A549 (cell line): ENCODE data around the gene CDH4. TPM values are rescaled to one million over a fixed set of nuclear protein-coding genes. Genes with fewer than 3 reads are reported as not detected.

ENCODE experiments used
- ATAC-seq, 2 experiments: fragments of 200-7000 bp in 1 of 2; fragments of >200 bp in 1 of 2; cut with Nextera tagmentation in 1 of 2; cut with Tn5 transposase in 1 of 2; 3 replicates each; pipeline versions ENCODE4 v1.8.0 to v1.9.1; 2018 to 2020; ENCODE audit warnings: mild to moderate bottlenecking in 1 of 2, moderate library complexity in 1 of 2
- CTCF ChIA-PET: fragments of 300-600 bp; sonication (Branson Sonifier 250); formaldehyde crosslinking; extraction: SDS; loops from one replicate; lab custom pipeline; 2021; ENCODE audit warnings: antibody characterized with exemption, inconsistent platforms; lab: Yijun Ruan, JAX
- POLR2A ChIA-PET: fragments of 350-600 bp; formaldehyde crosslinking; extraction: SDS; loops from one replicate; lab custom pipeline; 2021; ENCODE audit warnings: antibody characterized with exemption, inconsistent platforms; lab: Yijun Ruan, JAX
- DNase-seq, 2 experiments: peaks; one replicate each; pipeline versions ENCODE4 v3.0.0 to v3.0.0-alpha.2; 2011 to 2016; ENCODE audit warnings: low read depth in 1 of 2, low spot score in 1 of 2
- FAIRE-seq: peaks from 2 replicates; lab custom pipeline; 2011; peaks lifted over from hg19 to GRCh38; lab: Jason Lieb, UNC
- H3K27ac ChIP-seq, 2 experiments: fragments of >200 bp; sonication (Bioruptor Twin); formaldehyde crosslinking; 3 replicates each; pipeline ENCODE4 v1.5.1; 2016 to 2017
- H3K4me1 ChIP-seq: fragments of >200 bp; sonication (Bioruptor Twin); formaldehyde crosslinking; 3 replicates; pipeline ENCODE4 v1.6.1; 2016
- H3K4me2 ChIP-seq: fragments of >200 bp; sonication (Bioruptor Twin); formaldehyde crosslinking; 3 replicates; pipeline ENCODE4 v1.6.1; 2016
- H3K4me3 ChIP-seq: fragments of >200 bp; sonication (Bioruptor Twin); formaldehyde crosslinking; 3 replicates; pipeline ENCODE4 v1.5.1; 2016
- H3K9me3 ChIP-seq: fragments of >200 bp; sonication (Bioruptor Twin); formaldehyde crosslinking; 3 replicates; pipeline ENCODE4 v1.6.1; 2016
- CBX8 ChIP-seq: fragments of 200-600 bp; sonication (generic); IDR thresholded peaks from 2 replicates; pipeline ENCODE4 v1.6.1; 2016
- CHD4 ChIP-seq: fragments of 200-600 bp; sonication (generic); IDR thresholded peaks from 2 replicates; pipeline ENCODE4 v1.6.1; 2016; ENCODE audit warnings: antibody characterized with exemption, mild to moderate bottlenecking, borderline replicate concordance
- EHMT2 ChIP-seq: fragments of 200-600 bp; sonication (generic); IDR thresholded peaks from 2 replicates; pipeline ENCODE4 v1.6.1; 2016; ENCODE audit warnings: antibody characterized with exemption, low read depth, mild to moderate bottlenecking, moderate library complexity
- EP300 ChIP-seq, 2 experiments: fragments of >200 bp; sonication (Bioruptor Twin); formaldehyde crosslinking; IDR thresholded peaks; 2 replicates in 1 of 2; 3 replicates in 1 of 2; pipeline ENCODE4 v1.6.1; 2016 to 2017
- GATA3 ChIP-seq: IDR thresholded peaks from 2 replicates; pipeline ENCODE4 v1.6.1; 2012; ENCODE audit warnings: borderline replicate concordance
- HDAC2 ChIP-seq: fragments of 200-600 bp; sonication (generic); IDR thresholded peaks from 2 replicates; pipeline ENCODE4 v1.6.1; 2016
- HOXA7 ChIP-seq: fragments of 250-450 bp; sonication (Bioruptor Pico); IDR thresholded peaks from 2 replicates; pipeline ENCODE4 v1.5.0; 2020; ENCODE audit warnings: mild to moderate bottlenecking, moderate library complexity
- HOXB13 ChIP-seq: fragments of 250-450 bp; sonication (Bioruptor Pico); IDR thresholded peaks from 2 replicates; pipeline ENCODE4 v1.5.0; 2020; ENCODE audit warnings: low read depth, mild to moderate bottlenecking, moderate library complexity
- HOXB5 ChIP-seq: fragments of 250-450 bp; sonication (Bioruptor Pico); IDR thresholded peaks from 2 replicates; pipeline ENCODE4 v1.5.0; 2020; ENCODE audit warnings: mild to moderate bottlenecking, moderate library complexity
- KDM5A ChIP-seq: fragments of 200-600 bp; sonication (generic); IDR thresholded peaks from 2 replicates; pipeline ENCODE4 v1.6.1; 2016; ENCODE audit warnings: antibody characterized with exemption, mild to moderate bottlenecking
- MAZ ChIP-seq: fragments of 150-350 bp; IDR thresholded peaks from 2 replicates; pipeline ENCODE4 v1.6.1; 2014; ENCODE audit warnings: antibody characterized with exemption, low read depth, low read length, borderline replicate concordance
- NPAS2 ChIP-seq: fragments of 250-450 bp; sonication (Bioruptor Pico); IDR thresholded peaks from 2 replicates; pipeline ENCODE4 v1.8.0; 2022; ENCODE audit warnings: mild to moderate bottlenecking, moderate library complexity, borderline replicate concordance
- NR3C1 ChIP-seq: fragments of >200 bp; sonication (Bioruptor Twin); formaldehyde crosslinking; IDR thresholded peaks from 3 replicates; pipeline ENCODE4 v1.6.1; 2017
- POLR2AphosphoS2 ChIP-seq: conservative IDR thresholded peaks from 2 replicates; pipeline ENCODE4 v1.6.1; 2012; ENCODE audit warnings: low read length, improper control_type of control experiment, inconsistent platforms
- RAD21 ChIP-seq, 2 experiments: fragments of >200 bp in 1 of 2; sonication (Bioruptor Twin) in 1 of 2; formaldehyde crosslinking in 1 of 2; IDR thresholded peaks in 1 of 2; conservative IDR thresholded peaks in 1 of 2; 2 replicates in 1 of 2; 3 replicates in 1 of 2; pipeline ENCODE4 v1.6.1; 2012 to 2018; ENCODE audit warnings: inconsistent platforms in 1 of 2
- RCOR1 ChIP-seq: fragments of 150-350 bp; IDR thresholded peaks from 2 replicates; pipeline ENCODE4 v1.6.1; 2014; ENCODE audit warnings: antibody characterized with exemption, low read length, low read depth
- ZNF302 ChIP-seq: fragments of 250-450 bp; sonication (Bioruptor Pico); IDR thresholded peaks from 2 replicates; pipeline ENCODE4 v1.9.0; 2021; ENCODE audit warnings: inconsistent platforms, mild to moderate bottlenecking, moderate library complexity
- ZSCAN20 ChIP-seq: fragments of 250-450 bp; sonication (Bioruptor Pico); IDR thresholded peaks from 2 replicates; pipeline ENCODE4 v1.8.0; 2022; ENCODE audit warnings: mild to moderate bottlenecking, moderate library complexity
- WGBS: methylation state at CpG from one replicate; pipeline ENCODE4 v1.1.6; 2017; ENCODE audit errors: missing lambda C conversion rate; 5-methylcytosine and 5-hydroxymethylcytosine counted together
- polyA plus RNA-seq, 4 experiments: library from polyadenylated mRNA; depleted of rRNA in 3 of 4; stranded (reverse); fragments of >200 nt; fragmentation: RNase III in 1 of 4; extraction: RNeasy Plus Mini Kit Qiagen cat#74134 plus additional on column Dnase treatment in 1 of 4; gene quantifications; 2 replicates in 3 of 4; 3 replicates in 1 of 4; pipeline ENCODE4 v1.2.3, GENCODE V29; 2011 to 2017
- TF ChIP-seq, protein P1 (sequence below): IDR thresholded peaks from 2 replicates; pipeline ENCODE4 v1.6.1; 2012
- TF ChIP-seq, protein P2 (sequence below): fragments of 250-450 bp; sonication (Bioruptor Pico); IDR thresholded peaks from 2 replicates; pipeline ENCODE4 v1.5.0; 2021; ENCODE audit warnings: mild to moderate bottlenecking, moderate library complexity, borderline replicate concordance
- TF ChIP-seq, protein P3 (sequence below): IDR thresholded peaks from 2 replicates; pipeline ENCODE4 v1.6.1; 2012; ENCODE audit warnings: low read depth, borderline replicate concordance
- TF ChIP-seq, protein P4 (sequence below): fragments of >200 bp; sonication (Bioruptor Twin); formaldehyde crosslinking; IDR thresholded peaks from 3 replicates; pipeline ENCODE4 v1.5.1; 2016
- TF ChIP-seq, protein P5 (sequence below): fragments of 150-350 bp; IDR thresholded peaks from 2 replicates; pipeline ENCODE4 v1.6.1; 2014; ENCODE audit warnings: low read depth, mild to moderate bottlenecking, low read length
- TF ChIP-seq, protein P6 (sequence below): fragments of >200 bp; sonication (Bioruptor Twin); formaldehyde crosslinking; IDR thresholded peaks from 2 replicates; pipeline ENCODE4 v1.6.1; 2016

CDH4 gene
- polyA plus RNA-seq, 2 of the 4 experiments (the other 2 are of a cell fraction) = 3.4 to 10.3 TPM

DNA sequence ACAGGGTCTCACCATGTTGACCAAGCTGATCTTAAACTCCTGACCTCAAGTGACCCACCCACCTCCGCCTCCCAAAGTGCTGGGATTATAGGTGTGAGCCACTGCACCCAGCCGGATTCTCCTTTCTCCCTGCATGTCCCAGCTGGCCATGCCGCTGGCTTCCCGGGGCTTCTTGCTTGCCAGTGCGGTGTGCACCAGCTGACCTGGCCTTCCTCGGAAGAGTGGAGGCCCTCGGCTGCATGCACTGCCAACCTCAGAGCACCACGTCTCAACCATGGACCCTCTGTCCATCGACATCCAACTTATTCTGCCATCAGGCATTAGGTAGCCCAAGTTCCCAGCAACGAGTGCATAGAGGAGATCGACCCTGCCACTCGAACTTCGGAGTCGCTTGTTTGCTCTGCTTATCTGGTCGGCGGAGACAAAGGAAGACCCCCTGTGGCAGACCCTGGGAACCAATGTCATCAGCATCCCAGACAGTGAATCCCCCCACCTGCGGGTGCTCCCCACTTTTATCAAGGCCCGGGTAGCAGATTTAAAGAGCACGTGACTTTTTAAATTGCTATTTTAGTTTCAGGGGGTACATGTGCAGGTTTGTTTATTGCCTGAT, 307.8 kb downstream of the CDH4 start (continued):
- TF ChIP-seq MAZ (no peak), CHD4 (no peak)

DNA sequence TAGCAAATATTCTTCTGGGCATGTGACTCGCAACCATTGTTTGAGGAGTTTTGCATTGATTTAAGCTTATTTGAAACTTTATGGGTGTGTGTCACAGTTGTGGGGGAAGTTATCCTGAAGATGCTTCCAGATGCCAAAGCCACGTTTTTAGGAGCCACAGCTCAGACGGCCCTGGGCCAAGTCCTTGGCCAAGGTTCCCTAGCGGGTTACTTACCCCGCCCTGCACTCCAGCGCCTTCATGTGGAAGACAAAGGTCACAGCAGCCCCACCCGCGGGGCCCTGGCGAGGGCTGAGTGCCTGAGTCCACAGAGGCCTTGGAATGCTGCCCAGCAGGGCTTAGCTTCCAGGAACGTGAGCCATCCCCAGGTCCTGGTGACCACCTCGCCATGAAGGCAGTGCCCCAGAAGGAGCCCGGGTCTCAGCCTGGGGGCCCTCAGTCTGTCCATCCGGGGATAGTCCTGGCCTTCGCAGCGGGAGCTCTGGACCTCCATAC, 308.3 kb downstream of the CDH4 start:
- CTCF ChIA-PET = interaction anchor here (0.6 to 0.9 kb wide), 3 partner anchors 12 to 183 kb away, joined by 3 read pairs; no protein-coding TSS in a partner anchor
- 0 out of 3 replicates have a peak overlapping the region, but pooled peaks have one; percentile 1 for H3K4me2 ChIP-seq
- H3K4me3 ChIP-seq = no peak overlapping the region
- POLR2A ChIA-PET = no interaction called here
- FAIRE-seq = no peak
- peak in 1 of 2 experiments; percentile 55; a peak in 3 of 6 replicates for ATAC-seq
- H3K9me3 ChIP-seq = no peaks in the 10 kb centered on the region
- TF ChIP-seq NR3C1 (no peak), RAD21 (conservative IDR thresholded peaks at IDR 0.05 in 1 of 2, IDR thresholded peaks at IDR 0.05 in 1 of 2) (peak in 1 of 2 experiments; percentile 24; a peak in 1 of 5 replicates), CBX8 (no peak), ZNF302 (CRISPR knock-in tag) (no peak), GATA3 (no peak)
- H3K27ac ChIP-seq = no peak overlapping the region; a peak in 1 of 6 replicates
- peak in 1 of 2 experiments; percentile 42 for DNase-seq
- peaks cover 20% of the 10 kb centered on the region for H3K4me1 ChIP-seq
- 27% methylated on average over 7 of the region's 15 CpGs for WGBS

DNA sequence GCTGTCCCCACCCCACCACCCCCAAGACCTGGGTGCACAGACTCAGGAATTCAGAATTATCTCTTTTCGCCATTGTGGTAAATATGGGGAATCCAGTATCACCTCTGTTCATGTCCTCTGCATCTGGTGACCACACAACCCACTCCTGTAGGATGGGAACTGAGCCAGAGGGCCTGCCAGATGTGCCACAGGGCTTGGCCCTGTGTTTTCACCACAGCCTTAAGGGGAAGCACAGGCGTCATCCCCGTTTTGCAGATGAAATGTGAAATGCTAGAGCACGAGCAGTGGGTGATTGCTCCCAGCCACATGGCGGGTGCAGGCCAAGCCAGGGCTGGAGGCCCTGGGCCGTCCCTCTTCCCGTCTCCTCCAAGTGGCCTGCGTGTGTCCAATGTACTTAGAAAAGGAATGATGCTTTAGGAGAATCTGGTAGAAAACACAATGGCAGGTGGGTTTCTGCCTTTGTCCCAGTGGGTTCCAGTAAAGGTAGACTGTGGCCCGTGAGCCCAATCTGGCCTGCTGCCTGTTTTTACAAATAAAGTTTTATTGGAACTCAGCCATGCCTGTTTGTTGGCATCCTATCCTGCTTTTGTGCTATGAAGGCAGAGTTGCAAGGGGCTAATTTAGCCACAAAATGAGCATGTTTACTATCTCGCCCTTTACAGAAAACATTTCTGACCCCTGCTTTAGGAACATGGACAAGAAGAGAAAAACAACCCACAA, 309.2 kb downstream of the CDH4 start:
- Histone ChIP-seq H3K4me3 (no peak overlapping the region), H3K4me1 (peaks cover 11% of the 10 kb centered on the region), H3K27ac (no peak overlapping the region), H3K4me2 (no peak overlapping the region), H3K9me3 (no peaks in the 10 kb centered on the region)
- ATAC-seq (no peak), FAIRE-seq (no peak), DNase-seq (no peak)
- 92% methylated on average over 9 of the region's 10 CpGs for WGBS
- CTCF ChIA-PET = interaction anchor here (0.6 to 0.9 kb wide), 3 partner anchors 11 to 184 kb away, joined by 3 read pairs; no protein-coding TSS in a partner anchor
- POLR2A ChIA-PET = no interaction called here
- TF ChIP-seq RCOR1 = no peak
- TF ChIP-seq HOXA7 (CRISPR knock-in tag) = no peak

DNA sequence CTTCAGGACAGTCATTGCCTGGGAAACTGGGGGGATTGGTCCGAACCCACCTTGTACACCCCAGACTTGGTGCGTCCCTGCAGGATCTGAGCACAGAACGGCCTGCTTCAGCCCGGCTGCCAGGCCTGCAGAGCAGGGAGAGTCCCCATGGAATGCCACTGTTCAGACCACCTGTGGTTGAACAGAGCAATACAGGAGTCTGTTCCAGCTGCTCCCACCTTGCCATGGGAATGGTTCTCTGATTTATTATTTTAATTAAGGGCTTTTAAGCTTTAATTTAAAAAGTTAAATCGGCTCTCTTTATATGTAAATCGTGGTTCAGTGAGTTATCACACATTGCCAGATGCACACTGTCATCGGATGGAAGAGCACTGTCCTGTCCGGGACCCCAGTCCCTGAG, 310.4 kb downstream of the CDH4 start:
- Histone ChIP-seq H3K4me3 (no peak overlapping the region), H3K27ac (no peak overlapping the region), H3K9me3 (no peaks in the 10 kb centered on the region), H3K4me1 (peaks cover 6% of the 10 kb centered on the region; the same call in 1 of the 3 replicates), H3K4me2 (no peak overlapping the region)
- DNase-seq (no peak), ATAC-seq (no peak), FAIRE-seq (no peak)
- ChIA-PET POLR2A (no interaction called here), CTCF (no interaction called here)
- WGBS = 78% methylated on average over 8 of the region's 8 CpGs
- TF ChIP-seq RCOR1 (no peak), EHMT2 (no peak), EP300 (IDR thresholded peaks at IDR 0.05) (no peak), HOXB13 (CRISPR knock-in tag) (no peak), HOXB5 (CRISPR knock-in tag) (no peak), NPAS2 (CRISPR knock-in tag) (no peak), HDAC2 (no peak), KDM5A (no peak), ZSCAN20 (CRISPR knock-in tag) (no peak), POLR2AphosphoS2 (no peak)
- TF ChIP-seq, protein P1, sequence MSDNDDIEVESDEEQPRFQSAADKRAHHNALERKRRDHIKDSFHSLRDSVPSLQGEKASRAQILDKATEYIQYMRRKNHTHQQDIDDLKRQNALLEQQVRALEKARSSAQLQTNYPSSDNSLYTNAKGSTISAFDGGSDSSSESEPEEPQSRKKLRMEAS = no peak
- TF ChIP-seq, protein P2, sequence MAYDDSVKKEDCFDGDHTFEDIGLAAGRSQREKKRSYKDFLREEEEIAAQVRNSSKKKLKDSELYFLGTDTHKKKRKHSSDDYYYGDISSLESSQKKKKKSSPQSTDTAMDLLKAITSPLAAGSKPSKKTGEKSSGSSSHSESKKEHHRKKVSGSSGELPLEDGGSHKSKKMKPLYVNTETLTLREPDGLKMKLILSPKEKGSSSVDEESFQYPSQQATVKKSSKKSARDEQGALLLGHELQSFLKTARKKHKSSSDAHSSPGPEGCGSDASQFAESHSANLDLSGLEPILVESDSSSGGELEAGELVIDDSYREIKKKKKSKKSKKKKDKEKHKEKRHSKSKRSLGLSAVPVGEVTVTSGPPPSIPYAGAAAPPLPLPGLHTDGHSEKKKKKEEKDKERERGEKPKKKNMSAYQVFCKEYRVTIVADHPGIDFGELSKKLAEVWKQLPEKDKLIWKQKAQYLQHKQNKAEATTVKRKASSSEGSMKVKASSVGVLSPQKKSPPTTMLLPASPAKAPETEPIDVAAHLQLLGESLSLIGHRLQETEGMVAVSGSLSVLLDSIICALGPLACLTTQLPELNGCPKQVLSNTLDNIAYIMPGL = no peak
- TF ChIP-seq, protein P3, sequence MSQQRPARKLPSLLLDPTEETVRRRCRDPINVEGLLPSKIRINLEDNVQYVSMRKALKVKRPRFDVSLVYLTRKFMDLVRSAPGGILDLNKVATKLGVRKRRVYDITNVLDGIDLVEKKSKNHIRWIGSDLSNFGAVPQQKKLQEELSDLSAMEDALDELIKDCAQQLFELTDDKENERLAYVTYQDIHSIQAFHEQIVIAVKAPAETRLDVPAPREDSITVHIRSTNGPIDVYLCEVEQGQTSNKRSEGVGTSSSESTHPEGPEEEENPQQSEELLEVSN = no peak
- TF ChIP-seq, protein P4, sequence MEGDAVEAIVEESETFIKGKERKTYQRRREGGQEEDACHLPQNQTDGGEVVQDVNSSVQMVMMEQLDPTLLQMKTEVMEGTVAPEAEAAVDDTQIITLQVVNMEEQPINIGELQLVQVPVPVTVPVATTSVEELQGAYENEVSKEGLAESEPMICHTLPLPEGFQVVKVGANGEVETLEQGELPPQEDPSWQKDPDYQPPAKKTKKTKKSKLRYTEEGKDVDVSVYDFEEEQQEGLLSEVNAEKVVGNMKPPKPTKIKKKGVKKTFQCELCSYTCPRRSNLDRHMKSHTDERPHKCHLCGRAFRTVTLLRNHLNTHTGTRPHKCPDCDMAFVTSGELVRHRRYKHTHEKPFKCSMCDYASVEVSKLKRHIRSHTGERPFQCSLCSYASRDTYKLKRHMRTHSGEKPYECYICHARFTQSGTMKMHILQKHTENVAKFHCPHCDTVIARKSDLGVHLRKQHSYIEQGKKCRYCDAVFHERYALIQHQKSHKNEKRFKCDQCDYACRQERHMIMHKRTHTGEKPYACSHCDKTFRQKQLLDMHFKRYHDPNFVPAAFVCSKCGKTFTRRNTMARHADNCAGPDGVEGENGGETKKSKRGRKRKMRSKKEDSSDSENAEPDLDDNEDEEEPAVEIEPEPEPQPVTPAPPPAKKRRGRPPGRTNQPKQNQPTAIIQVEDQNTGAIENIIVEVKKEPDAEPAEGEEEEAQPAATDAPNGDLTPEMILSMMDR = no peak
- TF ChIP-seq, protein P5, sequence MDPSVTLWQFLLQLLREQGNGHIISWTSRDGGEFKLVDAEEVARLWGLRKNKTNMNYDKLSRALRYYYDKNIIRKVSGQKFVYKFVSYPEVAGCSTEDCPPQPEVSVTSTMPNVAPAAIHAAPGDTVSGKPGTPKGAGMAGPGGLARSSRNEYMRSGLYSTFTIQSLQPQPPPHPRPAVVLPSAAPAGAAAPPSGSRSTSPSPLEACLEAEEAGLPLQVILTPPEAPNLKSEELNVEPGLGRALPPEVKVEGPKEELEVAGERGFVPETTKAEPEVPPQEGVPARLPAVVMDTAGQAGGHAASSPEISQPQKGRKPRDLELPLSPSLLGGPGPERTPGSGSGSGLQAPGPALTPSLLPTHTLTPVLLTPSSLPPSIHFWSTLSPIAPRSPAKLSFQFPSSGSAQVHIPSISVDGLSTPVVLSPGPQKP = no peak
- TF ChIP-seq, protein P6, sequence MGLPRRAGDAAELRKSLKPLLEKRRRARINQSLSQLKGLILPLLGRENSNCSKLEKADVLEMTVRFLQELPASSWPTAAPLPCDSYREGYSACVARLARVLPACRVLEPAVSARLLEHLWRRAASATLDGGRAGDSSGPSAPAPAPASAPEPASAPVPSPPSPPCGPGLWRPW = no peak
